Measurements from ENCODE around the gene EXOSC3.

EXOSC3 gene

GRCh38 chr9:37806271-37806670 is 21.4 kb upstream of the EXOSC3 start:
- TF ChIP-seq, protein P1, sequence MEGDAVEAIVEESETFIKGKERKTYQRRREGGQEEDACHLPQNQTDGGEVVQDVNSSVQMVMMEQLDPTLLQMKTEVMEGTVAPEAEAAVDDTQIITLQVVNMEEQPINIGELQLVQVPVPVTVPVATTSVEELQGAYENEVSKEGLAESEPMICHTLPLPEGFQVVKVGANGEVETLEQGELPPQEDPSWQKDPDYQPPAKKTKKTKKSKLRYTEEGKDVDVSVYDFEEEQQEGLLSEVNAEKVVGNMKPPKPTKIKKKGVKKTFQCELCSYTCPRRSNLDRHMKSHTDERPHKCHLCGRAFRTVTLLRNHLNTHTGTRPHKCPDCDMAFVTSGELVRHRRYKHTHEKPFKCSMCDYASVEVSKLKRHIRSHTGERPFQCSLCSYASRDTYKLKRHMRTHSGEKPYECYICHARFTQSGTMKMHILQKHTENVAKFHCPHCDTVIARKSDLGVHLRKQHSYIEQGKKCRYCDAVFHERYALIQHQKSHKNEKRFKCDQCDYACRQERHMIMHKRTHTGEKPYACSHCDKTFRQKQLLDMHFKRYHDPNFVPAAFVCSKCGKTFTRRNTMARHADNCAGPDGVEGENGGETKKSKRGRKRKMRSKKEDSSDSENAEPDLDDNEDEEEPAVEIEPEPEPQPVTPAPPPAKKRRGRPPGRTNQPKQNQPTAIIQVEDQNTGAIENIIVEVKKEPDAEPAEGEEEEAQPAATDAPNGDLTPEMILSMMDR (IDR thresholded peaks at IDR 0.05; ENCODE audit: borderline replicate concordance, insufficient read depth, low read depth, low read length): no peak
- no peak overlapping the region for H3K4me3 ChIP-seq (ENCODE audit: low read depth, low read length)

DNA sequence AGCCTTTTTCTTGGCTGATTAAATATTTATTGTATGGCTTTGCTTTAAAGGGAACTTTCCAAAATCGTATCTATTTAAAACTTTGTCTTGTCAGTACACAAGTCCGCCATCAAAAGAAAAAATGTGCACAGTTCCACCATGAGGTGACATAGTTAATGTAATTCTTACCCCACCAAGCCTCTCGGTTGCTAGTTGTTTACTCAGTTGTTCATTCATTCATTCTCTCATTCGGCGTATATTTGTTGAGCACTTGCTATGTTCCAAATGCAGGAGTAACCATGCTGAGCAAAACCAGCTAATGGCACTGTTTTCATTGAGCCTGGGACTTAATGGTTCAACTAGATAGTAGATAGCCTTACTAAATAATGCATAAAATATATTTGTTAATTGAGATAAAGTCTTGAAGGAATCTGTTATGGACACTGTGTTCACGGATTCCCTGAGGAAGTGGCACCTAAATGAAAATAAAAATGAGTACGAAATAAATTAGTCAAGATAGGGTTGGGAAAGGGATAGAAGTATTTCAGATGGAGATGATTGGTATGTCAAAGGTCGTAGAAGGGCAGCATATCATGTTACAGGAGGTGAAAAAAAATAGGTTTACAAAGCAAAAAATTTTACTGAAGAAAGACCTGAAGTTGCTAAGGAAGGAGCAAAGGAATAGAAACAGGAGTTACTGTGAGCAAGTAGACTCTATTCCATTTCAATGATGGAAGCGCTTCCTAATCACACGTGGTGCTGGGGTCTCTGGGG is 17.3 kb upstream of the EXOSC3 start:
- TF ChIP-seq, protein P1 (IDR thresholded peaks at IDR 0.05; ENCODE audit: borderline replicate concordance, insufficient read depth, low read depth, low read length): no peak
- peak overlapping the region; percentile 80 for H3K4me3 ChIP-seq (ENCODE audit: low read depth, low read length)

- TF ChIP-seq, protein P1 (IDR thresholded peaks at IDR 0.05; ENCODE audit: borderline replicate concordance, insufficient read depth, low read depth, low read length): no peak
- peak overlapping the region; percentile 80 for H3K4me3 ChIP-seq (ENCODE audit: low read depth, low read length)
Measured at GRCh38 chr9:37801287-37801850, 16.5 kb upstream of the EXOSC3 start.

DNA sequence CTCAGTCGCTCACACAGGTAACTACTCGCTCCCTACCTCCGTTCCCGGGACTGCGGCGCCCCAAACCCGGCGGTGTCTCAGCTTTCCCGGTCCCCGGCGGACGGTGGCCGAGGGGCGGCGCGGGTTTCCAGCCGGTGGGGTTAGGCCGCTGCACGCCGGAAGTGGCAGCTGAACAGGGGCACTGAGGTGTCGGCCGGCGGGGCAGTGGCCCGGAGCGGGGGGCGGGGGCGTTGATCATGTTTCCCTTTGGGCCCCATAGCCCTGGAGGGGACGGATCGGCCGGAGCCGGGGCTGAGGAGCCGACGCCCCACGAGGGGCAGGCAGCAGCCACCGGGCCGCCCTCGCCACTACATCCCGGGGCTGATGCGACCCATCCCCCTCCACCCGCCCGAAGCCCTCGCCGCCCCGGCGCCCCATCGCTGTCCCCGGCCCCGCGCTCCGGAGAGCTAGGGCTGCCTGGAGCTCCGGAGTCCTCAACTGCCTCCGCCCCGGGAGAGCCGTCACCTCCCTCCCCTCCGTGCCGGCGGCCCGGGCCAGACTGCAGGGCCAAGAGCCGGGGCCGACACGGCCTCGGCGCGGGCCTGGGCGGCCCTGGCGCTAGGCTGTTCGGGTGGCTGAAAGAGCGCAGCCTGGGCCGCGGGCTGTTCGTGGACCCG is 15.9 kb upstream of the EXOSC3 start, which contains the start of gene DCAF10:
TSS of gene DCAF10 (plus strand) at position 167 of the 656 bp plus-strand sequence. CDS start at position 237, 70 bp downstream.
- TF ChIP-seq, protein P1 (IDR thresholded peaks at IDR 0.05; ENCODE audit: borderline replicate concordance, insufficient read depth, low read depth, low read length): no peak
- peak within 1 kb of the TSS; percentile 80 for H3K4me3 ChIP-seq (ENCODE audit: low read depth, low read length)

- TF ChIP-seq, protein P1 (IDR thresholded peaks at IDR 0.05; ENCODE audit: borderline replicate concordance, insufficient read depth, low read depth, low read length): no peak
- H3K4me3 ChIP-seq (ENCODE audit: low read depth, low read length): no peak overlapping the region
Measured at GRCh38 chr9:37798677-37799076, 13.8 kb upstream of the EXOSC3 start.

GRCh38 chr9:37796232-37796631 is 11.4 kb upstream of the EXOSC3 start:
- no peak overlapping the region for H3K4me3 ChIP-seq (ENCODE audit: low read depth, low read length)
- TF ChIP-seq, protein P1 (IDR thresholded peaks at IDR 0.05; ENCODE audit: borderline replicate concordance, insufficient read depth, low read depth, low read length): no peak
